GM12864 (cell line): ENCODE measurements around the gene ZBTB22.

Experiments used
- DNase-seq: peaks from one replicate; pipeline ENCODE4 v3.0.0-alpha.2; 2011; ENCODE audit warnings: low read depth
- H3K4me3 ChIP-seq: 2 replicates; pipeline ENCODE4 v1.5.1; 2011; ENCODE audit warnings: mild to moderate bottlenecking, low read depth, low read length, control low read depth
- CTCF ChIP-seq: IDR thresholded peaks from 2 replicates; pipeline ENCODE4 v1.5.1; 2011; ENCODE audit warnings: low read depth, mild to moderate bottlenecking, moderate library complexity, low read length, control low read depth, inconsistent platforms; ENCODE audit errors: missing control alignments

Gene ZBTB22

GRCh38 chr6:33315793-33316602 lies 1.5 kb downstream of the ZBTB22 start:
- no peak overlapping the region for H3K4me3 ChIP-seq
- TF ChIP-seq CTCF, result no peak
- DNase-seq, result no peak

DNA sequence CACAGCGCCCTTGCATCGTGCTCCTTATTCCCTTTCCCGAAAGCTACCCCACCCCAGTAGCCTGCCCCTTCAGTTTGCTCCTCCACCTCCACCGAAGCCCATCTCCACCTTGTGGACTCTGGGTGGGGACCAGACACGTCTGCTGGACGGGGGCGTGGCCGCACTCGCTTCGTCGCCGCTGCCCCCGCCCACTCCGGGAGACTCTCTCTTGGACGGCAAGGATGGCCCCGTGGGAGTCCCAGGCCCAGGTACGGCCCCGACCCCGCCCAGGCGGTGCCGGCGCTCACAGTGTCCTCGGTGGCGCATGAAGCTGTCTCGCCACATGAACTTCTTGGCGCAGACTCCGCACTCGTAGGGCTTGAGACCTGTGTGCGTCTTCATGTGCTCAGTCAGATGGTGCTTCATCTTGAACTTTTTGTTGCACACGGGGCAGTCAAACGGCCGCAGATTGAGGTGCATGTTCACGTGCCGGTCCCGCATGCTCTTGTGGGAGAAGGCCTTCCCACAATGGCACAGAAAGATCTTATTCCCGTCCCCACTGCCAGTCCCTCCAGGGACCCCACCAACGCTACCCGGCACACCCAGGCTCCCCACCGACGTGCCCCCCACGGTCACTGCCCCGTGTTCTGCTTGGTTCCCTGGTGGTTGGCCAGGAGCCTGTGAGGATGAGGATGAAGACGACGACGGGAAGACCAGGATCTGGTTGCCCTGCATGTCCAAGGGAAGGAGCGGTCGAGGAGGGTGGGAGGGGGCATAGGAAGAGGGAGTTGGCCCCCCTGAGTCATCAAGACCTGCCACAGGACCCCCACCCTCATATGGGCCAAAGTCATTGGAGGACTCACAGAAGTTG lies 2.4 kb downstream of the ZBTB22 start:
- DNase-seq, result no peak
- no peak for TF ChIP-seq CTCF
- H3K4me3 ChIP-seq, result peak overlapping the region; percentile 69

DNA sequence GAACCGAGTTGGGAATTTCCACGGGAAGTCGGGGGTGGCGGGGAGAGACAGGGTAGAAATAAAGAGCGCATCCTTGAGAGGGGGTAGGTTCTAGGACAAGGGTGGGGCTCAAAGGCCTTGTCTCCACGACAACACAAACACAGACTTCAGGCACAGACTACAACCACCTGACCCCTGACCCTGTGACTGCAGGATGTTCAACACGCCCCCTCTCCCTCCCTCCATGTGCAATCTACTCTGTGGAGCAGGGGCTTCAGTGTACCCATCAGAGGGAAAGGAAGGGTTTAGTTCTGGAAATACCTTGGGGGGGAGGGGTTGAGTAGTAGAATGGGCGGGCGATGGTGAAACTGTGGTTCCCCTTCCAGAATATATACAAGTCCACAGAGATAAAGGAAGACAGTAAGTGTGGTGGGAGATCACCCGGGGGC lies 3.0 kb downstream of the ZBTB22 start:
- H3K4me3 ChIP-seq, result peak overlapping the region; percentile 69
- DNase-seq, result peak; percentile 67
- TF ChIP-seq CTCF, result no peak

GRCh38 chr6:33313709-33314514 lies 3.6 kb downstream of the ZBTB22 start, which contains the start of gene TAPBP:
Gene TAPBP, minus strand, starts transcription at chr6:33314078. Its CDS starts 37 bp downstream, at chr6:33314041.
- peak within 1 kb of the TSS; percentile 69 for H3K4me3 ChIP-seq
- DNase-seq, result peak; percentile 75
- no peak for TF ChIP-seq CTCF

- H3K4me3 ChIP-seq, result peak overlapping the region; percentile 69
- TF ChIP-seq CTCF, result no peak
- DNase-seq, result no peak
These were observed 4.3 kb downstream of the ZBTB22 start for GRCh38 chr6:33313105-33313708.
